Measurements from ENCODE around the gene STAT5A.
"Not testable (repeated sequence)": the region's sequence is repeated elsewhere in the genome, so short reads cannot be mapped to it uniquely, and the experiment has no call there.

Gene STAT5A

GRCh38 chr17:42285346-42286050 is 2.8 kb upstream of the STAT5A start:
- no peak for DNase-seq (ENCODE audit: low read depth, low spot score)

GRCh38 chr17:42286411-42287221 is 1.7 kb upstream of the STAT5A start:
- DNase-seq (ENCODE audit: low read depth, low spot score), result no peak

- DNase-seq (ENCODE audit: low read depth, low spot score), result no peak
These were observed 857 bp upstream of the STAT5A start for GRCh38 chr17:42287305-42287976.

- no peak for DNase-seq (ENCODE audit: low read depth, low spot score)
These were observed 709 bp downstream of the STAT5A start for GRCh38 chr17:42288803-42289610.

- DNase-seq (ENCODE audit: low read depth, low spot score), result no peak
These were observed 1.4 kb downstream of the STAT5A start for GRCh38 chr17:42289611-42290181.

GRCh38 chr17:42290577-42290976 is 2.3 kb downstream of the STAT5A start:
- no peak for DNase-seq (ENCODE audit: low read depth, low spot score)

GRCh38 chr17:42291129-42291528 is 2.8 kb downstream of the STAT5A start:
- no peak for DNase-seq (ENCODE audit: low read depth, low spot score)

- DNase-seq (ENCODE audit: low read depth, low spot score), result no peak
These were observed 6.4 kb downstream of the STAT5A start for GRCh38 chr17:42294469-42295398.

- no peak for DNase-seq (ENCODE audit: low read depth, low spot score)
These were observed 7.7 kb downstream of the STAT5A start for GRCh38 chr17:42296012-42296411.

GRCh38 chr17:42297775-42298174 is 9.5 kb downstream of the STAT5A start:
- not testable (repeated sequence) for DNase-seq (ENCODE audit: low read depth, low spot score)

GRCh38 chr17:42299361-42299760 is 11.1 kb downstream of the STAT5A start:
- not testable (repeated sequence) for DNase-seq (ENCODE audit: low read depth, low spot score)

GRCh38 chr17:42299913-42300312 is 11.6 kb downstream of the STAT5A start:
- DNase-seq (ENCODE audit: low read depth, low spot score), result not testable (repeated sequence)

GRCh38 chr17:42301022-42301421 is 12.7 kb downstream of the STAT5A start:
- DNase-seq (ENCODE audit: low read depth, low spot score), result no peak

GRCh38 chr17:42303694-42304093 is 15.4 kb downstream of the STAT5A start:
- DNase-seq (ENCODE audit: low read depth, low spot score), result no peak

- no peak for DNase-seq (ENCODE audit: low read depth, low spot score)
These were observed 16.1 kb downstream of the STAT5A start for GRCh38 chr17:42304187-42305030.

GRCh38 chr17:42305031-42305330 is 16.7 kb downstream of the STAT5A start:
- DNase-seq (ENCODE audit: low read depth, low spot score), result not testable (repeated sequence)

GRCh38 chr17:42305543-42306384 is 17.5 kb downstream of the STAT5A start:
- no peak for DNase-seq (ENCODE audit: low read depth, low spot score)

- DNase-seq (ENCODE audit: low read depth, low spot score), result no peak
These were observed 18.0 kb downstream of the STAT5A start for GRCh38 chr17:42306385-42306667.

All from smooth muscle cell of the brain vasculature (primary cell).